Hepatocyte (in vitro differentiated cells): Measurements from ENCODE around the gene SAMD14. TPM values are rescaled to one million over a fixed set of nuclear protein-coding genes. Genes with fewer than 3 reads are reported as not detected.

Experiments used
- DNase-seq: peaks from one replicate; pipeline ENCODE4 v3.0.0-alpha.2; 2016; ENCODE audit warnings: low spot score
- H2AFZ ChIP-seq: fragments of 200-600 bp; sonication (generic); 2 replicates; pipeline ENCODE4 v1.6.0; 2016; ENCODE audit warnings: antibody characterized with exemption, mild to moderate bottlenecking
- H3K27ac ChIP-seq: fragments of 200-600 bp; sonication (generic); 2 replicates; pipeline ENCODE4 v1.5.1; 2016; ENCODE audit warnings: mild to moderate bottlenecking
- H3K27me3 ChIP-seq: fragments of 200-600 bp; sonication (generic); 2 replicates; pipeline ENCODE4 v1.6.1; 2016
- H3K36me3 ChIP-seq: fragments of 200-600 bp; sonication (generic); replicated peaks from 2 replicates; pipeline ENCODE4 v1.5.1; 2016; ENCODE audit warnings: low read depth; ENCODE audit not compliant: insufficient read depth
- H3K4me1 ChIP-seq: fragments of 200-600 bp; sonication (generic); 2 replicates; pipeline ENCODE4 v1.5.1; 2016; ENCODE audit warnings: mild to moderate bottlenecking, moderate library complexity; ENCODE audit not compliant: insufficient read depth
- H3K4me2 ChIP-seq: fragments of 200-600 bp; sonication (generic); 2 replicates; pipeline ENCODE4 v1.6.0; 2016
- H3K4me3 ChIP-seq: fragments of 200-600 bp; sonication (generic); 2 replicates; pipeline ENCODE4 v1.5.1; 2016; ENCODE audit warnings: mild to moderate bottlenecking
- H3K79me2 ChIP-seq: fragments of 200-600 bp; sonication (generic); 2 replicates; pipeline ENCODE4 v1.6.0; 2017; ENCODE audit warnings: mild to moderate bottlenecking
- H3K9me2 ChIP-seq: fragments of 200-600 bp; sonication (generic); replicated peaks from 2 replicates; pipeline ENCODE4 v1.6.0; 2017; ENCODE audit warnings: mild to moderate bottlenecking; ENCODE audit not compliant: insufficient read depth
- H3K9me3 ChIP-seq: fragments of 200-600 bp; sonication (generic); 2 replicates; pipeline ENCODE4 v1.5.1; 2016; ENCODE audit warnings: low read depth, mild to moderate bottlenecking
- H4K20me1 ChIP-seq: fragments of 200-600 bp; sonication (generic); 2 replicates; pipeline ENCODE4 v1.6.0; 2016; ENCODE audit warnings: mild to moderate bottlenecking; ENCODE audit not compliant: insufficient read depth, poor library complexity, severe bottlenecking
- CTCF ChIP-seq: fragments of 200-600 bp; sonication (generic); IDR thresholded peaks from 2 replicates; pipeline ENCODE4 v1.5.1; 2016; ENCODE audit warnings: antibody characterized with exemption, mild to moderate bottlenecking; ENCODE audit not compliant: poor library complexity
- EZH2 ChIP-seq: fragments of 200-600 bp; sonication (generic); IDR thresholded peaks from 2 replicates; pipeline ENCODE4 v1.6.1; 2016; ENCODE audit warnings: antibody characterized with exemption, mild to moderate bottlenecking, borderline replicate concordance
- EZH2phosphoT487 ChIP-seq: fragments of 200-600 bp; sonication (generic); IDR thresholded peaks from one replicate; pipeline ENCODE4 v1.6.1; 2018; ENCODE audit warnings: antibody characterized with exemption, mild to moderate bottlenecking, low read depth, moderate library complexity; ENCODE audit not compliant: unreplicated experiment, severe bottlenecking
- WGBS: methylation state at CpG from one replicate; pipeline ENCODE4 v1.1.6; 2016; ENCODE audit warnings: low lambda C conversion rate; ENCODE audit errors: missing lambda C conversion rate; 5-methylcytosine and 5-hydroxymethylcytosine counted together
- polyA plus RNA-seq: library from polyadenylated mRNA; unstranded; fragments of >200 nt; fragmentation: Nextera tagmentation; extraction: Ambion mirVana; gene quantifications from 2 replicates; pipeline ENCODE4 v1.2.1, GENCODE V29; 2016
- total RNA-seq: library from RNA; depleted of rRNA; stranded (reverse); fragments of >200 nt; gene quantifications from 2 replicates; pipeline ENCODE4 v1.2.3, GENCODE V29; 2014

Gene SAMD14
- total and polyA plus RNA-seq, 2 experiments from 2014 or later: 3.1 to 4.2 TPM

- no peak overlapping the region for H3K4me3 ChIP-seq
- no peaks in the 10 kb centered on the region for H3K9me3 ChIP-seq
- H3K4me1 ChIP-seq: peaks cover 10% of the 10 kb centered on the region
- 92% methylated on average over 8 of the region's 8 CpGs for WGBS
- H2AFZ ChIP-seq: no peak overlapping the region
- no peak for DNase-seq
- H3K4me2 ChIP-seq: no peak overlapping the region
- TF ChIP-seq EZH2phosphoT487: no peak
- no peaks in the 10 kb centered on the region for H3K27me3 ChIP-seq
- no peaks in the 10 kb centered on the region for H3K9me2 ChIP-seq
- H3K36me3 ChIP-seq: no peaks in the 10 kb centered on the region
- peaks cover 13% of the 10 kb centered on the region for H4K20me1 ChIP-seq
- H3K79me2 ChIP-seq: peaks cover 12% of the 10 kb centered on the region
- no peak overlapping the region for H3K27ac ChIP-seq
These were observed 11.8 kb upstream of the SAMD14 start for GRCh38 chr17:50141745-50142110.

GRCh38 chr17:50141026-50141744 lies 11.2 kb upstream of the SAMD14 start:
- no peak overlapping the region for H3K27ac ChIP-seq
- H3K4me1 ChIP-seq: peaks cover 5% of the 10 kb centered on the region
- no peaks in the 10 kb centered on the region for H3K36me3 ChIP-seq

GRCh38 chr17:50139950-50140885 lies 10.3 kb upstream of the SAMD14 start:
- H3K36me3 ChIP-seq: no peaks in the 10 kb centered on the region
- H3K27ac ChIP-seq: no peak overlapping the region
- H4K20me1 ChIP-seq: peaks cover 4% of the 10 kb centered on the region
- DNase-seq: peak; percentile 82
- TF ChIP-seq EZH2 (no peak), CTCF (peak; percentile 75), EZH2phosphoT487 (no peak)
- no peaks in the 10 kb centered on the region for H3K9me3 ChIP-seq
- no peaks in the 10 kb centered on the region for H3K9me2 ChIP-seq
- H3K4me3 ChIP-seq: no peak overlapping the region
- no peak overlapping the region for H2AFZ ChIP-seq
- H3K4me1 ChIP-seq: no peaks in the 10 kb centered on the region
- no peaks in the 10 kb centered on the region for H3K79me2 ChIP-seq
- no peaks in the 10 kb centered on the region for H3K27me3 ChIP-seq
- 54% methylated on average over 19 of the region's 19 CpGs for WGBS
- H3K4me2 ChIP-seq: no peak overlapping the region

More at GRCh38 chr17:50141026-50141744, 11.2 kb upstream of the SAMD14 start:
- TF ChIP-seq EZH2: no peak
- no peak for TF ChIP-seq CTCF
- no peak for TF ChIP-seq EZH2phosphoT487
- Histone ChIP-seq H3K9me3 (no peaks in the 10 kb centered on the region), H3K27me3 (no peaks in the 10 kb centered on the region), H3K9me2 (no peaks in the 10 kb centered on the region), H3K79me2 (peaks cover 6% of the 10 kb centered on the region), H3K4me2 (no peak overlapping the region), H3K4me3 (no peak overlapping the region), H4K20me1 (peaks cover 7% of the 10 kb centered on the region), H2AFZ (no peak overlapping the region)
- WGBS: 92% methylated on average over 16 of the region's 16 CpGs
- DNase-seq: no peak

- Histone ChIP-seq H2AFZ (no peak overlapping the region), H3K9me2 (no peaks in the 10 kb centered on the region), H3K79me2 (no peaks in the 10 kb centered on the region), H3K4me1 (no peaks in the 10 kb centered on the region), H3K9me3 (no peaks in the 10 kb centered on the region), H3K27ac (no peak overlapping the region), H3K4me2 (no peak overlapping the region), H3K4me3 (no peak overlapping the region), H3K27me3 (no peaks in the 10 kb centered on the region), H4K20me1 (peaks cover 4% of the 10 kb centered on the region), H3K36me3 (no peaks in the 10 kb centered on the region)
- WGBS: 94% methylated on average over 15 of the region's 15 CpGs
- DNase-seq: no peak
- no peak for TF ChIP-seq EZH2phosphoT487
- TF ChIP-seq CTCF: no peak
- TF ChIP-seq EZH2: no peak
These were observed 9.3 kb upstream of the SAMD14 start for GRCh38 chr17:50139185-50139783.
